Thyroid gland (tissue), 4 donors: ENCODE measurements around the gene GTF2F2. TPM values are rescaled to one million over a fixed set of nuclear protein-coding genes. Genes with fewer than 3 reads are reported as not detected.

ENCODE experiments used
- DNase-seq, 2 donors: peaks; one replicate each; pipeline ENCODE4 v3.0.0-alpha.2; 2019
- H3K27ac ChIP-seq, 3 donors: fragments of 200-600 bp; sonication (generic); 1 replicate in 2 of 3; 2 replicates in 1 of 3; pipeline ENCODE4 v1.5.1; 2016 to 2019; ENCODE audit warnings: mild to moderate bottlenecking in 1 of 3, moderate library complexity in 1 of 3
- H3K27me3 ChIP-seq: fragments of 200-600 bp; sonication (generic); one replicate; pipeline ENCODE4 v1.5.1; 2019
- H3K36me3 ChIP-seq, 2 donors: fragments of 200-600 bp; sonication (generic); one replicate each; pipeline ENCODE4 v1.5.1; 2016 to 2019
- H3K4me1 ChIP-seq, 2 donors: fragments of 200-600 bp; sonication (generic); one replicate each; pipeline ENCODE4 v1.5.1; 2017 to 2019
- H3K4me3 ChIP-seq, 3 donors: fragments of 200-600 bp; sonication (generic); replicated peaks in 1 of 3; 1 replicate in 2 of 3; 2 replicates in 1 of 3; pipeline ENCODE4 v1.5.1; 2016; ENCODE audit warnings: mild to moderate bottlenecking in 1 of 3
- H3K9me3 ChIP-seq: fragments of 200-600 bp; sonication (generic); one replicate; pipeline ENCODE4 v1.5.1; 2017
- POLR2A ChIP-seq, 2 donors: fragments of 450-650 bp; IDR thresholded peaks; one replicate each; pipeline ENCODE4 v1.6.1; 2017; ENCODE audit warnings: antibody characterized with exemption in 2 of 2, mild to moderate bottlenecking in 2 of 2, moderate library complexity in 1 of 2
- WGBS, 2 donors: methylation state at CpG; one replicate each; pipeline ENCODE4 v1.1.5; 2017; 5-methylcytosine and 5-hydroxymethylcytosine counted together
- intact Hi-C: fragments of 100-400 bp; cut with DNase I; formaldehyde crosslinking; loops from one replicate; pipeline ENCODE4 v1.15.1; 2023
- total RNA-seq, 4 donors: library from RNA; depleted of rRNA; stranded (reverse); fragments of >200 nt; gene quantifications; one replicate each; pipeline ENCODE4 v1.2.3, GENCODE V29; 2016
- TF ChIP-seq, protein P1 (sequence below), 6 experiments: fragments of 200-600 bp in 3 of 6; fragments of 450-650 bp in 3 of 6; sonication (generic) in 3 of 6; IDR thresholded peaks; one replicate each; pipeline ENCODE4 v1.5.1; 2016 to 2019; ENCODE audit warnings: antibody characterized with exemption in 6 of 6, mild to moderate bottlenecking in 2 of 6, inconsistent platforms in 1 of 6, moderate library complexity in 1 of 6

The GTF2F2 gene
- total RNA-seq, 4 donors from 2014 or later = 15.3 to 22.7 (median 19.6) TPM

DNA sequence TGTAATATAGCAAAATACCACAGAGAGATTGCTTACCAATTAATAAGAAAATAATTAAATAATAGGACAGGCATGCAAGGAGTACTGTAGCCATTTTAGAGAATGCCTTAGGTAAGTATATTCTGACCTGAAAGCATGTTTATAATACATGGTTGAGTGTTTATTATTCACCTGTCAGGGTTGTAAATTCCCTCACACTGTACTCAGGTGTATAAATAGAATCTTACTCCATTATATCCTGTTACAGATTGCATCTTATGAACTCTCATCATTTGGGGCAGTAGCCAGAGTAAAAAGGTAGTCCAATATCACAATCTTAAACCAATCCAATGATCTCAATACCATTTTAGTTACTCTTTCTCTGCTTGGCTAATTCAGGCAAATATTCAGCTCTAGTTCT is 35.8 kb upstream of the GTF2F2 start:
- Histone ChIP-seq H3K9me3 (no peaks in the 10 kb centered on the region), H3K27ac (no peak overlapping the region), H3K27me3 (no peaks in the 10 kb centered on the region), H3K4me3 (no peak overlapping the region), H3K36me3 (no peaks in the 10 kb centered on the region), H3K4me1 (no peaks in the 10 kb centered on the region)
- DNase-seq = no peak
- TF ChIP-seq POLR2A (IDR thresholded peaks at IDR 0.05) = no peak
- intact Hi-C loops = no loop called here

GRCh38 chr13:45086484-45086883 is 33.8 kb upstream of the GTF2F2 start:
- no peak for DNase-seq
- no peaks in the 10 kb centered on the region for H3K9me3 ChIP-seq
- H3K27ac ChIP-seq = no peak overlapping the region
- no peaks in the 10 kb centered on the region for H3K36me3 ChIP-seq
- 81 to 96% methylated on average over 3 of the region's 3 CpGs for WGBS, 2 donors
- TF ChIP-seq, protein P1, sequence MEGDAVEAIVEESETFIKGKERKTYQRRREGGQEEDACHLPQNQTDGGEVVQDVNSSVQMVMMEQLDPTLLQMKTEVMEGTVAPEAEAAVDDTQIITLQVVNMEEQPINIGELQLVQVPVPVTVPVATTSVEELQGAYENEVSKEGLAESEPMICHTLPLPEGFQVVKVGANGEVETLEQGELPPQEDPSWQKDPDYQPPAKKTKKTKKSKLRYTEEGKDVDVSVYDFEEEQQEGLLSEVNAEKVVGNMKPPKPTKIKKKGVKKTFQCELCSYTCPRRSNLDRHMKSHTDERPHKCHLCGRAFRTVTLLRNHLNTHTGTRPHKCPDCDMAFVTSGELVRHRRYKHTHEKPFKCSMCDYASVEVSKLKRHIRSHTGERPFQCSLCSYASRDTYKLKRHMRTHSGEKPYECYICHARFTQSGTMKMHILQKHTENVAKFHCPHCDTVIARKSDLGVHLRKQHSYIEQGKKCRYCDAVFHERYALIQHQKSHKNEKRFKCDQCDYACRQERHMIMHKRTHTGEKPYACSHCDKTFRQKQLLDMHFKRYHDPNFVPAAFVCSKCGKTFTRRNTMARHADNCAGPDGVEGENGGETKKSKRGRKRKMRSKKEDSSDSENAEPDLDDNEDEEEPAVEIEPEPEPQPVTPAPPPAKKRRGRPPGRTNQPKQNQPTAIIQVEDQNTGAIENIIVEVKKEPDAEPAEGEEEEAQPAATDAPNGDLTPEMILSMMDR (IDR thresholded peaks at IDR 0.05) = no peak
- TF ChIP-seq POLR2A (IDR thresholded peaks at IDR 0.05) = no peak
- H3K4me1 ChIP-seq = no peaks in the 10 kb centered on the region
- no peaks in the 10 kb centered on the region for H3K27me3 ChIP-seq
- intact Hi-C loops = no loop called here
- H3K4me3 ChIP-seq = no peak overlapping the region

DNA sequence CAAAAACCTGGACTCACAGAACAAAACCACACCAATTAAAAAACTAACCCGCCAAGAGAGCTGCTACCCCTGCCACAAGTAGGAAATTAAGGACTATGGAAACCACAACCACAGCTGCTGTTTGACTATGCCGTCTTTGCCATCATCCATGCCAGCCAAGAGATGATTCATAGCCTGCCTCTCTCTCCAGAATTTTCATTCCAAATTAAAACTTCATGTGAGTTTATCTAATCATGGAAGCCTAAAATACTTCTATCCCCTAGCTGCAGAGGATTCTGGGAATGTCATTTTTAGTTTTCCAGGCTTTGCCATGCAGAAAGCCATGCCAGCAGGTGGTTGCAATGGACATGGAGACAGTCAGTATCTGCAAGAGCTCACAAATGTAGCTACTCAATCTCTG is 27.6 kb upstream of the GTF2F2 start:
- 77 to 80% methylated on average over 2 of the region's 2 CpGs for WGBS, 2 donors

GRCh38 chr13:45100573-45101262 is 19.6 kb upstream of the GTF2F2 start:
- Histone ChIP-seq H3K9me3 (no peaks in the 10 kb centered on the region), H3K4me1 (no peaks in the 10 kb centered on the region), H3K36me3 (no peaks in the 10 kb centered on the region), H3K4me3 (no peak overlapping the region), H3K27ac (no peak overlapping the region), H3K27me3 (no peaks in the 10 kb centered on the region)
- intact Hi-C loops = no loop called here
- TF ChIP-seq, protein P1 (IDR thresholded peaks at IDR 0.05) = no peak
- TF ChIP-seq POLR2A (IDR thresholded peaks at IDR 0.05) = no peak
- DNase-seq = no peak
- 89 to 91% methylated on average over 5 of the region's 5 CpGs for WGBS, 2 donors

More for the DNA sequence above, 27.6 kb upstream of the GTF2F2 start:
- Histone ChIP-seq H3K9me3 (no peaks in the 10 kb centered on the region), H3K4me3 (no peak overlapping the region), H3K36me3 (no peaks in the 10 kb centered on the region), H3K27me3 (no peaks in the 10 kb centered on the region), H3K27ac (no peak overlapping the region), H3K4me1 (no peaks in the 10 kb centered on the region)
- intact Hi-C loops = no loop called here
- DNase-seq = no peak
- TF ChIP-seq, protein P1 (IDR thresholded peaks at IDR 0.05) = no peak
- TF ChIP-seq POLR2A (IDR thresholded peaks at IDR 0.05) = no peak

DNA sequence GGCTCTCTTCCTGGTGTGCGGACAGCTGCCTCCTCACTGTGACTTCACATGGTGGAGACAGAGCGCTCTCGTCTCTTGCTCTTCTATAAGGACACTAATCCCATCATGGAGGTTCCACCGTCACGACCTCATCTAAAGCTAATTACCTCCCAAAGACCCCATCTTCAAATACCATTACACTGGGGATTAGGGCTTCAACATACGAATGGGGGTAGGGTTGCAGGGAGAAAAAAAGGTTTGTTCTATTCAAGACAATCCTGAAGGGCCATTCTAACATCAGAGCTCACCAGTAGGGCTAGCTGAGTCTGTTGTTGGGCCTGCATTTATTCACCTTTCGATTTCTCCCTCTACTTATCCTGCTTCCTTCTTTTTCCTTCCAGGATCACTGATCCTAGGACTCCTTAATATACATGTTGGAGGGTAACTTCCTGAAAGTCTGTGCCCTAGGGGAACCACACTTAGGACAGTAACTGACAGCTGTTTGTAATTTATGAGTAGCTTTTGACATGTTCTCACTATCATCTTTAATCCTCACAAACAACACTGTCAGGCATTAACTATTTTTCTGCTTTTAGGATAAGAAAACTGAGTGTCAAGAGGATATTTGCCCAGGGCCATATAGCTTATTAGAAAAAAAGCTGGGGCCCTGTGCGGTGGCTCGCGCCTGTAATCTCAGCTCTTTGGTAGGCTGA is 18.8 kb upstream of the GTF2F2 start:
- no peak for DNase-seq
- TF ChIP-seq, protein P1 (IDR thresholded peaks at IDR 0.05) = no peak
- TF ChIP-seq POLR2A (IDR thresholded peaks at IDR 0.05) = no peak
- H3K36me3 ChIP-seq = no peaks in the 10 kb centered on the region
- H3K27ac ChIP-seq = no peak overlapping the region
- H3K27me3 ChIP-seq = no peaks in the 10 kb centered on the region
- 89 to 91% methylated on average over 10 of the region's 10 CpGs for WGBS, 2 donors
- H3K9me3 ChIP-seq = no peaks in the 10 kb centered on the region
- H3K4me3 ChIP-seq = no peak overlapping the region
- intact Hi-C loops = no loop called here
- H3K4me1 ChIP-seq = no peaks in the 10 kb centered on the region
